ENCODE results near the gene MRPL37.

The MRPL37 gene

GRCh38 chr1:54199765-54200518 is at the start of gene MRPL37, which contains the start of gene CYB5RL:
Gene MRPL37 (plus strand): TSS chr1:54200167. CDS start chr1:54200244, 77 bp downstream.
Gene CYB5RL (minus strand): TSS chr1:54200030. CDS start chr1:54195616, 4,414 bp downstream.
- TF ChIP-seq MAX (IDR thresholded peaks at IDR 0.05; ENCODE audit: low read depth, low read length) (no peak; the same call in 1 of the 2 replicates), CTCF (IDR thresholded peaks at IDR 0.05; ENCODE audit: low read depth, low read length) (no peak), MYC (IDR thresholded peaks at IDR 0.05; ENCODE audit: low read depth, low read length) (peak; percentile 50), POLR2A (IDR thresholded peaks at IDR 0.05; ENCODE audit: extremely low read depth, insufficient read length) (peak; percentile 77)
- peak within 1 kb of the TSS; percentile 95 for H3K4me3 ChIP-seq (ENCODE audit: low read depth, low read length)
- DNase-seq (ENCODE audit: low read depth), result peak; percentile 96

- no peak overlapping the region for H3K4me3 ChIP-seq (ENCODE audit: low read depth, low read length)
- TF ChIP-seq CTCF (IDR thresholded peaks at IDR 0.05; ENCODE audit: low read depth, low read length) (no peak), MAX (IDR thresholded peaks at IDR 0.05; ENCODE audit: low read depth, low read length) (no peak), POLR2A (IDR thresholded peaks at IDR 0.05; ENCODE audit: extremely low read depth, insufficient read length) (no peak), MYC (IDR thresholded peaks at IDR 0.05; ENCODE audit: low read depth, low read length) (no peak)
- no peak for DNase-seq (ENCODE audit: low read depth)
These were observed 49.0 kb upstream of the MRPL37 start for GRCh38 chr1:54151013-54151412.

- TF ChIP-seq CTCF (IDR thresholded peaks at IDR 0.05; ENCODE audit: low read depth, low read length) (no peak), MAX (IDR thresholded peaks at IDR 0.05; ENCODE audit: low read depth, low read length) (no peak), POLR2A (IDR thresholded peaks at IDR 0.05; ENCODE audit: extremely low read depth, insufficient read length) (no peak), MYC (IDR thresholded peaks at IDR 0.05; ENCODE audit: low read depth, low read length) (no peak)
- DNase-seq (ENCODE audit: low read depth), result no peak
- H3K4me3 ChIP-seq (ENCODE audit: low read depth, low read length), result no peak within 1 kb of the TSS
These were observed 47.3 kb upstream of the MRPL37 start, which contains the start of gene CDCP2 for GRCh38 chr1:54152696-54153095. Gene CDCP2 (minus strand): TSS chr1:54153000. CDS start chr1:54152922, 78 bp downstream.

GRCh38 chr1:54153535-54154439 is 46.2 kb upstream of the MRPL37 start:
- TF ChIP-seq MYC (IDR thresholded peaks at IDR 0.05; ENCODE audit: low read depth, low read length) (peak; percentile 45; the same call in 1 of the 2 replicates), MAX (IDR thresholded peaks at IDR 0.05; ENCODE audit: low read depth, low read length) (no peak; the same call in 1 of the 2 replicates)
- peak; percentile 75 for DNase-seq (ENCODE audit: low read depth)
- no peak overlapping the region for H3K4me3 ChIP-seq (ENCODE audit: low read depth, low read length)

- TF ChIP-seq MYC (IDR thresholded peaks at IDR 0.05; ENCODE audit: low read depth, low read length), result no peak
- no peak for TF ChIP-seq MAX (IDR thresholded peaks at IDR 0.05; ENCODE audit: low read depth, low read length)
- TF ChIP-seq CTCF (IDR thresholded peaks at IDR 0.05; ENCODE audit: low read depth, low read length), result no peak
- TF ChIP-seq POLR2A (IDR thresholded peaks at IDR 0.05; ENCODE audit: extremely low read depth, insufficient read length), result no peak
- H3K4me3 ChIP-seq (ENCODE audit: low read depth, low read length), result no peak overlapping the region
- peak; percentile 81 for DNase-seq (ENCODE audit: low read depth)
These were observed 43.8 kb upstream of the MRPL37 start for GRCh38 chr1:54156201-54156600.

Measured in NB4 (cell line).